Activated CD8-positive, alpha-beta memory T cell treated with anti-CD3 and anti-CD28 coated beads, Interleukin-2, amount 10 ng/mL, durations not matched to agents 7 days and 5 days (primary cell): ENCODE measurements around the gene DCTN5. TPM values are rescaled to one million over a fixed set of nuclear protein-coding genes. Genes with fewer than 3 reads are reported as not detected.

Experiments
- ATAC-seq: fragments of 150-1000 bp; cut with Tn5 transposase; one replicate; pipeline ENCODE4 v1.10.0; 2021; ENCODE audit warnings: moderate library complexity
- CTCF ChIA-PET: fragments of 350-600 bp; sonication (Branson Sonifier 250); formaldehyde crosslinking; loops from one replicate; lab custom pipeline; 2021; ENCODE audit warnings: antibody characterized with exemption; lab: Charles Lee
- DNase-seq: peaks from one replicate; pipeline ENCODE4 v3.0.0-alpha.2; 2020
- H3K27ac Mint-ChIP-seq: one replicate; pipeline ENCODE4 v1.8.0; 2021; ENCODE audit warnings: mild to moderate bottlenecking, mixed read lengths
- H3K27me3 Mint-ChIP-seq: one replicate; pipeline ENCODE4 v1.8.0; 2021; ENCODE audit warnings: mixed read lengths
- H3K36me3 Mint-ChIP-seq: one replicate; pipeline ENCODE4 v1.8.0; 2021; ENCODE audit warnings: mild to moderate bottlenecking, mixed read lengths
- H3K4me1 Mint-ChIP-seq: one replicate; pipeline ENCODE4 v1.8.0; 2021; ENCODE audit warnings: mixed read lengths
- H3K4me3 Mint-ChIP-seq: one replicate; pipeline ENCODE4 v1.8.0; 2021; ENCODE audit warnings: mild to moderate bottlenecking, moderate library complexity, mixed read lengths
- H3K9me3 Mint-ChIP-seq: one replicate; pipeline ENCODE4 v1.8.0; 2022; ENCODE audit warnings: low read depth, mixed read lengths
- total RNA-seq, 2 experiments: library from RNA; stranded (reverse); gene quantifications; one replicate each; pipeline ENCODE4 v1.2.3, GENCODE V29; 2021

Gene DCTN5
- total RNA-seq, 2 experiments from 2014 or later: 80.4 to 95.9 TPM

DNA sequence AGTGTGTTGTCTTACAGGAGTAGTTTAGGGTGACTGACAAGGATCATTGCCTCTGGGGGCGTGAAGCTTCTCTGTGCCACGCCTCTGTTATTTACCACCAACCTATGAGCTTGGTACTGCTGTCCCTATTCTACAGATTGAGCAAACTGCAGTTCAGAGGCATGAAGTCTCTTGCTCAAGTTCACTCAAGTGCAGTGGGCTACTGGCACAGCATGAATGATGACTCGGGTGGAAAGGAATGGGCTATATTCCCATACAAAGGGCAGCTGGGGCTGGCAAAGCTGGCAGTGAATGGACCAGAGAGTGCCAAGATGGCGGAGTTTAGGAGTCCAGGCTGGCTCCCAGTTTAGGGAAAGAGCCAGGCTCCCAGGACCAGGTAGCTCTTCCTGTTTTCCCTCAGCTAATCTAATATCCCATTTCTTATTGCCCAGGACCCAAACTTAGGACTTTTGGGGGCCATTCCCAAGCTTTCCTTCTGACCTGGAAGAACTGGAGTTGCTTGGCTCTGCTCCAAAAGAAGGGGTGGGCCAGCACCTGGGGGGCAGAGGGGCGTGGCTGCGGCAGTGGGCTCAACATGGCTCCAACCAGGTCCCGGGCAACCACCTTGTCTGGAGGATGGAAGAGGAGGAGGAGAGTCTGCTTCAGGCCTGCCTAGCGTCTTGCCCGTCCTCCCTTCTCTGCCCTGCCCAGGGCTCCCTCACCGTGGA is 50.4 kb downstream of the DCTN5 start:
- no peak overlapping the region for H3K4me3 Mint-ChIP-seq
- no peak for ATAC-seq
- H3K36me3 Mint-ChIP-seq: peaks cover 46% of the 10 kb centered on the region

DNA sequence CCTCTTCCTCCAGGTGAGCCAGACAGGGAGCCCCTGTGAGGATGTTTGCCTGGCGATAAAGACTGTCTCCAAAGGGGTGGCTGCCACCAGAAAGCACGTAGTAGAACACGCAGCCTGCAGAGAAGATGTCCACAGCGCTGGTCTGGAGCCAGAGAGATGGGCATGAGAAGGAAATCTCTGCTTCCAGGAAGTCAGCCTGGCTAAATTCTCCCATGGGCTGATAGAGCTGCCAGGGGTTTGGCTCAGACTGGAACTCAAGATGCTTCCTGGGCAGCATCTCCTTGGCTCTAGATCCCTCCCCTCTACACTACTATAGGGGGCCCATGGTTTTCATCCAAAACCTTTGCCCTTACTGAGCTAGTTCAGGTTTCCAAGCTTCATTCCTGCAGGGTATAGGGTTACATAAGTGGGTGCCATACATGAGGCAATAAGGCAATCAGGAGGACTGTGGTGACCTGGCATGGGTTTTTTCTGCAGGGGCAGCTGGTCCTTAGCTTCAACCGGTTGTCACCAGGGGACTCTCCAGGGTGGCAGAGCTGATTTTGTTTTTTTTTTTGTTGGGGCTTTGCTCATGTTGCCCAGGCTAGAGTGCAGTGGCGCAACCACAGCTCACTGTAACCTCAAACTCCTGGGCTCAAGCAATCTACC is 51.0 kb downstream of the DCTN5 start:
- DNase-seq (no peak), ATAC-seq (no peak)
- Mint-ChIP-seq H3K4me3 (no peak overlapping the region), H3K4me1 (no peaks in the 10 kb centered on the region), H3K27ac (no peak overlapping the region), H3K27me3 (no peaks in the 10 kb centered on the region), H3K9me3 (no peaks in the 10 kb centered on the region), H3K36me3 (peaks cover 40% of the 10 kb centered on the region)
- CTCF ChIA-PET: interaction anchor here (0.5 to 1.5 kb wide), 2 partner anchors 16 to 36 kb away, joined by 3 read pairs; no protein-coding TSS in a partner anchor

More for the DNA sequence above, 50.4 kb downstream of the DCTN5 start:
- Mint-ChIP-seq H3K27me3 (no peaks in the 10 kb centered on the region), H3K4me1 (peaks cover 2% of the 10 kb centered on the region), H3K27ac (no peak overlapping the region), H3K9me3 (no peaks in the 10 kb centered on the region)
- DNase-seq: no peak
- CTCF ChIA-PET: no interaction called here

DNA sequence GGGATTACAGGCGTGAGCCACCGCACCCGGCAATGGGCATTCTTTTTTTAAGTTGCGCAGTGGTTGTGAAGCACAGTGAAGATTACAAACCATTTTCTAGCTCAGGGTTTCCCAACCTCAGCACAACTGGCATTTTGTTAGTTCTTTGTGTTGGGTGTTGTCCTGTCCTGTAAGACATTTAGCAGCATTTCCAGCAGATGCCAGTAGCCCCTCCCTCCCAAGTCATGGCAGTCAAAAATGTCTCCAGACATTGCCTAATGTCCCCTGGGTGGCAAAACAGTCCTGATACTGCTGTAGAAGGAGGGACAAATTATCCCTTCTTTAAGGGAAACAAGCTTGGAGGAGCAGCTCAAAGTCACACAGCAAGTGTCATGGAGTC is 53.0 kb downstream of the DCTN5 start:
- DNase-seq (no peak), ATAC-seq (no peak)
- no peak overlapping the region for H3K27ac Mint-ChIP-seq
- peaks cover 11% of the 10 kb centered on the region for H3K4me1 Mint-ChIP-seq
- peaks cover 22% of the 10 kb centered on the region for H3K36me3 Mint-ChIP-seq
- H3K4me3 Mint-ChIP-seq: no peak overlapping the region
- CTCF ChIA-PET: interaction anchor here (0.6 kb wide), 1 partner anchor 147 kb away, joined by 3 read pairs; no protein-coding TSS in a partner anchor
- H3K27me3 Mint-ChIP-seq: no peaks in the 10 kb centered on the region
- no peaks in the 10 kb centered on the region for H3K9me3 Mint-ChIP-seq

DNA sequence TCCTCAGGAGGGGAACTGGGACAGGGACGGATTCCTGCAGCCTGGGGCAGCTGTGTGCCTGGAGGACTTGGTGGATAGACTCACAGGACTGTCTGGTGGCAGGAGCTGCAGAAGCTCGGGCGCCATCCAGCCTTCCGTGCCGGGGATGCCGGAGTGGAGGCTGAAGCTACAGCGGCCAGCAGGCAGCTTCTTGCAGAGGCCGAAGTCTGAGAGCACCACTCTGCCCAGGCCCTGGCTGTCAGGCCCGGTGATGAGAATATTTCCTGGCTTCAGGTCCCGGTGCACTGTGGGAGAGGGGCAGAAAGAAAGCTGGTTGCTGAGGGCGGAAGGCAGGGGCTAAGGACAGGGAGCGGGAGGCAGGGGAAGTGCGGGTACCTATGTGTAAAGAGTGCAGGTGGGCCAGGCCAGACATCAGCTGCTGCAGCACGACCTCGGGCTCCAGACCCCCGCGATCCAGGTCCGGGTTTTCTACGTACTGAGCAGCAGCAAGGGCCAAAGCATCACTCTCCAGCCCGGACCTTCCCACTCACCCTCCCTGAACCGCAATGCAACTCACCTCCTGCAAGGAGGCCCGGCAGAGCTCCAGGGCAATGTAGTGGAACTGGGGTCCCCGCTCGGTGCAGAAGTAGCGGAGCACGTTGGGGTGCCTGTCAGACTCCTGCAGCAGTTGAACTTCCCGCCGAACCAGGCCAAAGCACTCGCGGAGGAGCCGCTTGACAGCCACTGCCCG is 53.5 kb downstream of the DCTN5 start:
- H3K4me1 Mint-ChIP-seq: peaks cover 14% of the 10 kb centered on the region
- H3K9me3 Mint-ChIP-seq: no peaks in the 10 kb centered on the region

DNA sequence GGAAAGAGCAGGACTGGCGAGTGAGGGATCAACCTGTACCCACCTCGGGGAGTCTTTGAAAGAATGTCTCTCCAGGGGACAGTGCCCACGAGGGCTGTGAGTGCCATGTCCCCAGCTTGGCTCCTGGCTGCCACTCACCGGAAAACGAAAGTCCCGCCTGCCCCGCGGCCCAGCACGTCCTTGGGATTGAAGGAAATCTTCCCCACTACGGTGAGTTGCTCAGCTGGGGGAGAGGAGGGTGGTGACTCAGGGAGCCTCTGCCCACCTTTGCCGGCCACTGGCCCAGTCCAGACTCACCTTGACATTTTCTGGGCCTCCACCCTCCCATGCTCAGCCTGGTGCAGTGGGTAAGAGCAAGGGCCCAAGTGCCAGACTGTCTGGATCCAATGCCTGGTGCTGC is 54.5 kb downstream of the DCTN5 start:
- no peaks in the 10 kb centered on the region for H3K9me3 Mint-ChIP-seq
- DNase-seq (no peak), ATAC-seq (no peak)
- peaks cover 10% of the 10 kb centered on the region for H3K36me3 Mint-ChIP-seq
- H3K4me1 Mint-ChIP-seq: peaks cover 14% of the 10 kb centered on the region
- CTCF ChIA-PET: interaction anchor here (1.4 kb wide), 1 partner anchor 9 kb away, joined by 5 read pairs; no protein-coding TSS in a partner anchor
- H3K4me3 Mint-ChIP-seq: no peak overlapping the region
- no peaks in the 10 kb centered on the region for H3K27me3 Mint-ChIP-seq
- no peak overlapping the region for H3K27ac Mint-ChIP-seq

More for the DNA sequence above, 53.5 kb downstream of the DCTN5 start:
- H3K4me3 Mint-ChIP-seq: no peak overlapping the region
- no peak for DNase-seq
- peaks cover 17% of the 10 kb centered on the region for H3K36me3 Mint-ChIP-seq
- H3K27ac Mint-ChIP-seq: no peak overlapping the region
- no peaks in the 10 kb centered on the region for H3K27me3 Mint-ChIP-seq
- CTCF ChIA-PET: interaction anchor here (0.6 to 1.4 kb wide), 2 partner anchors 8 to 146 kb away, joined by 3 to 5 read pairs; no protein-coding TSS in a partner anchor
- no peak for ATAC-seq

DNA sequence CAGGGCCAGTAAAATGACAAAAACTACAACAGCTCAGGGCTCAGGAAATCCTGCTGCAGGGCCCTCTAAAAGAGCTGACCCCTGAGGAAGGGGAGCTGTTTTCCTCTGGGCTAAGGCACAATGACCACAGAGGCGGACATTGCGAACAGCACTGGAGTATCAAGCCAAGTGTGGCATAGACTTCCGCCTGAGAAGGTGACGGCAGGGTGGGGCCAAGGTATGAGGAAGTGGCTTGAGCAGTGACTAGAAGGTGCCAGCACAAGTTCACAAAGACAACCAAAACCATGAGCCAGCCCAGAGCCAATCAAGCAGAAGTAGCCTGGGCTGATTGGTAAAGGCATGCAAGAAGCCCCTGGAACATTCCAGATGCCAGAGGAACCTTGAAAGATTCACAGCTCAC is 57.8 kb downstream of the DCTN5 start:
- ATAC-seq (peak; percentile 77), DNase-seq (peak; percentile 66)
- CTCF ChIA-PET: no interaction called here
- no peak overlapping the region for H3K27ac Mint-ChIP-seq
- peaks cover 9% of the 10 kb centered on the region for H3K9me3 Mint-ChIP-seq
- no peak overlapping the region for H3K4me3 Mint-ChIP-seq
- H3K36me3 Mint-ChIP-seq: no peaks in the 10 kb centered on the region
- peaks cover 14% of the 10 kb centered on the region for H3K4me1 Mint-ChIP-seq
- H3K27me3 Mint-ChIP-seq: peaks cover 11% of the 10 kb centered on the region

DNA sequence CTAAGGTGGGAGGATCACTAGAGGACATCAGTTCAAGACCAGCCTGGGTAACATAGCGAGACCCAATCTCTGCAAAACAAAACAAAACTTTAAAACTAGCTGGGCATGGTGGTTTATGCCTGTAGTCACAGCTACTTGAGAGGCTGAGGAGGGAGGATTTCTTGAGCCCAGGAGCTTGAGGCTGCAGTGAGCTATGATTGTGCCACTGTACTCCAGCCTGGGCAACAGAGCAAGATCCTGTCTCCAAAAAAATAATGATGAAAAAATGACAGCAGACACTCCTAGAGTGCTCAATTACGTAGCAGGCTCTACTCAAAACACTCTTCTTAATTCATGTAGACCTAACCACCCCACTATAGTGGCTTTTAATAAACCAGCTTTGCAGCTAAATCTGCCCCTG is 58.8 kb downstream of the DCTN5 start:
- CTCF ChIA-PET: interaction anchor here (1.2 kb wide), 1 partner anchor 28 kb away, joined by 3 read pairs; no protein-coding TSS in a partner anchor

DNA sequence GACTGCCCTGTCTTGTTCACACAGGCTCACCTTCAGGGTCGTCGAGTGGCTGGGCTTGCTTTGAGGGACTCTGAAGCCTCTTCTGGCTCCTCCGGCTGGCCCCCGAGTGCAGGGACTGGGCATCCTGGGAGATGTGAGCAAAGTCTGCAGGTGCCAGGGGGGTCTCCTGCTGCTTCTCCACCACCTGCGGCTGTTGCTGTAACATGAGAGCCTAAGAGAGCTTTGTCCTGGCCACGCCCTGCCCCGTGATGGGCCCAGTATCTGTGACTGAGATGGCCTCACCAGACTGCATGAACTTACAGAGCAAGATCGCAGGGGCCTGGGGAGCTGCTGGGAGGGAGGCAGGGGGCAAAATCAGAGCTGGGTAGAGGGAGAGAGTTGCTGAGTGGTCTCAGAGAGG is 59.2 kb downstream of the DCTN5 start:
- no peaks in the 10 kb centered on the region for H3K36me3 Mint-ChIP-seq
- H3K9me3 Mint-ChIP-seq: peaks cover 9% of the 10 kb centered on the region
- no peak overlapping the region for H3K4me3 Mint-ChIP-seq
- ATAC-seq (no peak), DNase-seq (no peak)
- H3K27me3 Mint-ChIP-seq: peaks cover 11% of the 10 kb centered on the region
- CTCF ChIA-PET: interaction anchor here (1.0 to 1.2 kb wide), 2 partner anchors 9 to 28 kb away, joined by 3 read pairs; no protein-coding TSS in a partner anchor
- H3K27ac Mint-ChIP-seq: no peak overlapping the region
- peaks cover 14% of the 10 kb centered on the region for H3K4me1 Mint-ChIP-seq

More for the DNA sequence above, 58.8 kb downstream of the DCTN5 start:
- Mint-ChIP-seq H3K27ac (no peak overlapping the region), H3K4me1 (peaks cover 14% of the 10 kb centered on the region), H3K4me3 (no peak overlapping the region), H3K36me3 (no peaks in the 10 kb centered on the region), H3K27me3 (peaks cover 11% of the 10 kb centered on the region), H3K9me3 (peaks cover 9% of the 10 kb centered on the region)
- DNase-seq (no peak), ATAC-seq (no peak)

DNA sequence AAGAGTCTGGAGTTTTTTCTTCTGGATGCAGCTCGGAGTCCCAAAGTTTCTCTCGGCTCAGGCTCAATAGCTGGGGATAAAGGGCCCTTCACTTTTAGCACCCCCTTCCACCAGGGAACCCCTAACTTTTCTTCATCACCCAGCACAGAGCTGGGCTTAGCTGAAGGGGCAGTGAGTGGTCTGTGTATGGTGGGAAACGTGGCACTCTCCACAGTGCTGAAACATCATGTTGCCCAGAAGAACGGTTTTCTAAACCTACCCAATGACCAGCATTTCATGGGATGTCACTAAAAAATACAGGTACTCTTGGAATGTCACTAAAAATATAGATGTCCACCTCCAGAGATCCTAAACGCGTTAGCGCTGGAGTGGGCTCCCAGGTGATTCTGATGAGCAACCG is 59.8 kb downstream of the DCTN5 start:
- Mint-ChIP-seq H3K9me3 (peaks cover 9% of the 10 kb centered on the region), H3K36me3 (no peaks in the 10 kb centered on the region), H3K27ac (no peak overlapping the region), H3K27me3 (peaks cover 11% of the 10 kb centered on the region), H3K4me3 (no peak overlapping the region), H3K4me1 (peaks cover 14% of the 10 kb centered on the region)
- CTCF ChIA-PET: interaction anchor here (1.0 to 1.2 kb wide), 2 partner anchors 8 to 27 kb away, joined by 3 read pairs; no protein-coding TSS in a partner anchor
- no peak for ATAC-seq
- DNase-seq: no peak

DNA sequence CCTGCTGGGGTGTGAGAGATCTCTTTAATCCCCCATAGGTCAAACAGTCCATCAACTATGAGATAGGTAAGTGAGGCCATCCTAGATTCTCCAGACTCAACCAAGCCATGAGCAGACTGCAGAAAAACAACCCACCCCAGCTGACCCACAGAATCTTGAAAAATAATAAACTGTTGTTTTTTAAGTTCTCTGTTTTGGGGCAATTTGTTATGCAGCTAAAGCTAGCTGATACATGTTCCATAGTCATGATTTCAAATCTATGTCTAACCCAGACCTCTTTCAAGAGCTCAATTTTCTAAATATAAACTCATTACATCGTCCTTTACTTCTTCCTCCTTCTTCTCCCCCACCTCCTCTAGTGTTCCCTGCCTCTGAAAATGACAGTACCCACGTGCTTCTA is 61.7 kb downstream of the DCTN5 start:
- Mint-ChIP-seq H3K4me3 (no peak overlapping the region), H3K27ac (no peak overlapping the region), H3K9me3 (peaks cover 9% of the 10 kb centered on the region), H3K36me3 (no peaks in the 10 kb centered on the region), H3K4me1 (peaks cover 14% of the 10 kb centered on the region), H3K27me3 (peaks cover 11% of the 10 kb centered on the region)
- CTCF ChIA-PET: no interaction called here
- ATAC-seq: no peak
- no peak for DNase-seq

DNA sequence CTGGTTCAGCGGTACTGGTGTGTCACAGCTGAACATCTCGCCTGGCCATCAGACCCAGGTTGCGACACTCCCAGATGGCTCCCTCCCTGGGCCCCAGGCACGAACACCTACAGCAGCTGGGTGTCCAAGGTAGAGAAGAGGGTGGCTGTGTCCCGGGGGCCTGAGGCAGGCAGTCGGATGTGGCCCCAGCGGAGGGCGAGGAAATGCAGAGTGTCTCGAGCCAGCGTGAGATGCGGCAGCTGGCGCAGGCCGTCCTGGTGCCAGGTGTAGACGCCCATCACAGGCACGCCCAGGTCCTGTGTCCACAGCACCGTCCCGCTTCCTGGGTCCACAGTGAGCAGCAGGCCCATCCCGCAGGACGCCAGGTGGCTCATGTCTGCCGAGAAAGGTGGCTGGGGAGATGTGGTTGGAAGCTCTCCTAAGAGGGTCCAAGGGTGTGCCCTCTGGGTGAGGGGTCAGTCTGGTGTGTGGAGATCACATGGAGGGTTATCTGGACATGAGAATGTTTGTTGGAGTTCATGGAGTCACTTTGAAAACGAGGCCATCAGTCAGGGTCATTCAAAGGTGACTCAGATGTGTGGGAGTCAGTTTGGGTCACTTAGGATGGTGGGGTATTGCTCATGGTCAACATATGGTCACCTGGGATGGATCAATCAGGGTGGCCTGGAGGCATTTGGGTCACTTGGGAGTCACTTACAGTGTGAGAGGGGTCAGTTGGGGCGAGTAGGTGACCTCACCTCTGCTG is 63.7 kb downstream of the DCTN5 start:
- H3K4me3 Mint-ChIP-seq: no peak overlapping the region
- H3K27me3 Mint-ChIP-seq: peaks cover 13% of the 10 kb centered on the region
- peaks cover 18% of the 10 kb centered on the region for H3K9me3 Mint-ChIP-seq
- no peaks in the 10 kb centered on the region for H3K4me1 Mint-ChIP-seq
- CTCF ChIA-PET: no interaction called here
- no peak for ATAC-seq
- DNase-seq: no peak
- H3K36me3 Mint-ChIP-seq: no peaks in the 10 kb centered on the region
- no peak overlapping the region for H3K27ac Mint-ChIP-seq

DNA sequence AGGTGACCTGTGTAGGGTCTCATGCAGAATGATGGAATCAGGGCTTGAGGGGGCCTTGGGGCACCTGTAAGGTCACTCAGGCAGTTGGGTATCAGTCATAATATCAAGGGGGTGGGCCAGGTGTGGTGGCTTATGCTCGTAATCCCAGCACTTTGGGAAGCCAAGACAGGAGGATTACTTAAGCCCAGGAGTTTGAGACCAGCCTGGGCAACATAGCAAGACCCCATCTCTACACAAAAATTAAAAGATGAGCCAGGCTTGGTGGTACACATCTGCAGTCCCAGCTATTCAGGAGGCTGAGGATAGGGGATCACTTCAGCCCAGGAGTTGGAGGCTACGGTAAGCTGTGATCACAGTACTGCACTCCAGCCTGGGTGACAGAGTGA is 64.2 kb downstream of the DCTN5 start:
- CTCF ChIA-PET: no interaction called here

DNA sequence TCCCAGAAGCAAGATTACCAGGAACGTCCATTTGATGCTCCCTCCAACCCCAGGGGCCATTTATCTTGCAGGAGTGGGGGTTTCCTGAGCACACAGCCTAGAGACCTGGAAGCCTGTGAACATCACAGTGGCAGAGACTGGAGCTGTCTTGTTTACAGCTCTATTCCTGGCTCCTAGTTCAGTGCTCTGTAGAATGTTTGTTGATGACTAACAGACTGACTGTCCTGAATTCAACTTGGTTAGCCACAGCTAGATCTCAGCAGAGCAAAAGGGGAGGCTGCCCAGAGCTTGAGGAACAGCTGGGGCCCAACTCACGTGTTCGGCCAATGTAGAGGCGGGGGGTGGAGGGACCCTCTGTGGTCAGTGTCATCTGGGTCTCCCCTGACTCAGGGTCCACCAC is 65.2 kb downstream of the DCTN5 start:
- no peaks in the 10 kb centered on the region for H3K4me1 Mint-ChIP-seq
- no peak for ATAC-seq
- CTCF ChIA-PET: interaction anchor here (1.1 kb wide), 1 partner anchor 22 kb away, joined by 5 read pairs; no protein-coding TSS in a partner anchor

More for the DNA sequence above, 64.2 kb downstream of the DCTN5 start:
- Mint-ChIP-seq H3K4me3 (no peak overlapping the region), H3K27ac (no peak overlapping the region), H3K36me3 (no peaks in the 10 kb centered on the region), H3K27me3 (peaks cover 16% of the 10 kb centered on the region), H3K9me3 (peaks cover 22% of the 10 kb centered on the region), H3K4me1 (no peaks in the 10 kb centered on the region)
- ATAC-seq (no peak), DNase-seq (no peak)

More for the DNA sequence above, 65.2 kb downstream of the DCTN5 start:
- H3K27me3 Mint-ChIP-seq: peaks cover 24% of the 10 kb centered on the region
- H3K27ac Mint-ChIP-seq: no peak overlapping the region
- H3K4me3 Mint-ChIP-seq: no peak overlapping the region
- H3K9me3 Mint-ChIP-seq: peaks cover 22% of the 10 kb centered on the region
- H3K36me3 Mint-ChIP-seq: no peaks in the 10 kb centered on the region
- DNase-seq: no peak
